Caco-2 (cell line): ENCODE data around the gene CALB2. TPM values are rescaled to one million over a fixed set of nuclear protein-coding genes. Genes with fewer than 3 reads are reported as not detected.

Source experiments
- BruUV-seq: library from RNA; stranded (reverse); fragments of 400-500 nt; replicated peaks from 2 replicates; lab custom pipeline; 2021; lab: Mats Ljungman, UMichigan
- CTCF ChIA-PET: fragments of 300-600 bp; sonication (Branson Sonifier 250); formaldehyde crosslinking; loops from one replicate; lab custom pipeline; 2022; ENCODE audit warnings: antibody characterized with exemption; lab: Charles Lee
- POLR2A ChIA-PET: fragments of 300-600 bp; sonication (Branson Sonifier 250); formaldehyde crosslinking; loops from one replicate; lab custom pipeline; 2022; ENCODE audit warnings: antibody characterized with exemption; lab: Charles Lee
- DNase-seq, 2 experiments: peaks; one replicate each; pipeline versions ENCODE4 v3.0.0 to v3.0.0-alpha.2; 2020 to 2022
- H3K27me3 ChIP-seq: replicated peaks from 2 replicates; pipeline ENCODE4 v1.6.0; 2011; ENCODE audit warnings: low read length; ENCODE audit not compliant: control insufficient read depth, insufficient read depth
- H3K36me3 ChIP-seq: 2 replicates; pipeline ENCODE4 v1.5.1; 2011; ENCODE audit warnings: low read length; ENCODE audit not compliant: control insufficient read depth, insufficient read depth
- H3K4me1 ChIP-seq: fragments of 250-450 bp; sonication (Bioruptor Pico); 2 replicates; pipeline ENCODE4 v1.5.1; 2020; ENCODE audit warnings: mild to moderate bottlenecking
- H3K4me3 ChIP-seq: 2 replicates; pipeline ENCODE4 v1.5.1; 2011; ENCODE audit warnings: low read depth, mild to moderate bottlenecking, control low read depth, low read length
- H3K9me3 ChIP-seq: fragments of 250-450 bp; sonication (Bioruptor Pico); 2 replicates; pipeline ENCODE4 v1.5.1; 2020; ENCODE audit warnings: mild to moderate bottlenecking, moderate library complexity
- H3K27ac Mint-ChIP-seq: one replicate; pipeline ENCODE4 v1.8.0; 2022; ENCODE audit warnings: mixed read lengths; ENCODE audit not compliant: unreplicated experiment
- H3K27me3 Mint-ChIP-seq: one replicate; pipeline ENCODE4 v1.8.0; 2022; ENCODE audit warnings: mixed read lengths; ENCODE audit not compliant: insufficient read depth, unreplicated experiment
- H3K36me3 Mint-ChIP-seq: one replicate; pipeline ENCODE4 v1.8.0; 2022; ENCODE audit warnings: mild to moderate bottlenecking, mixed read lengths; ENCODE audit not compliant: insufficient read depth, unreplicated experiment
- H3K4me1 Mint-ChIP-seq: one replicate; pipeline ENCODE4 v1.8.0; 2022; ENCODE audit warnings: low read depth, mixed read lengths; ENCODE audit not compliant: unreplicated experiment
- H3K4me3 Mint-ChIP-seq: one replicate; pipeline ENCODE4 v1.8.0; 2022; ENCODE audit warnings: mild to moderate bottlenecking, moderate library complexity, mixed read lengths; ENCODE audit not compliant: unreplicated experiment
- H3K9me3 Mint-ChIP-seq: one replicate; pipeline ENCODE4 v1.8.0; 2022; ENCODE audit warnings: mixed read lengths; ENCODE audit not compliant: unreplicated experiment
- intact Hi-C: fragments of 100-400 bp; cut with micrococcal nuclease; formaldehyde crosslinking; loops from one replicate; pipeline ENCODE4 v1.10.0; 2022; ENCODE audit not compliant: unreplicated experiment
- total RNA-seq: library from RNA; stranded (reverse); gene quantifications from 2 replicates; pipeline ENCODE4 v1.2.3, GENCODE V29; 2022
- TF ChIP-seq, protein P1 (sequence below), 2 experiments: fragments of 200-600 bp in 1 of 2; IDR thresholded peaks; 1 replicate in 1 of 2; 2 replicates in 1 of 2; pipeline versions ENCODE4 v1.5.1 to v1.8.0; 2011 to 2022; ENCODE audit warnings: antibody characterized with exemption in 1 of 2, control low read depth in 1 of 2, inconsistent platforms in 1 of 2, low read depth in 1 of 2, low read length in 1 of 2, mild to moderate bottlenecking in 1 of 2, moderate library complexity in 1 of 2; ENCODE audit not compliant: insufficient read depth in 1 of 2, severe bottlenecking in 1 of 2, unreplicated experiment in 1 of 2

The CALB2 gene
- total RNA-seq, 1 experiment from 2014 or later = not detected

DNA sequence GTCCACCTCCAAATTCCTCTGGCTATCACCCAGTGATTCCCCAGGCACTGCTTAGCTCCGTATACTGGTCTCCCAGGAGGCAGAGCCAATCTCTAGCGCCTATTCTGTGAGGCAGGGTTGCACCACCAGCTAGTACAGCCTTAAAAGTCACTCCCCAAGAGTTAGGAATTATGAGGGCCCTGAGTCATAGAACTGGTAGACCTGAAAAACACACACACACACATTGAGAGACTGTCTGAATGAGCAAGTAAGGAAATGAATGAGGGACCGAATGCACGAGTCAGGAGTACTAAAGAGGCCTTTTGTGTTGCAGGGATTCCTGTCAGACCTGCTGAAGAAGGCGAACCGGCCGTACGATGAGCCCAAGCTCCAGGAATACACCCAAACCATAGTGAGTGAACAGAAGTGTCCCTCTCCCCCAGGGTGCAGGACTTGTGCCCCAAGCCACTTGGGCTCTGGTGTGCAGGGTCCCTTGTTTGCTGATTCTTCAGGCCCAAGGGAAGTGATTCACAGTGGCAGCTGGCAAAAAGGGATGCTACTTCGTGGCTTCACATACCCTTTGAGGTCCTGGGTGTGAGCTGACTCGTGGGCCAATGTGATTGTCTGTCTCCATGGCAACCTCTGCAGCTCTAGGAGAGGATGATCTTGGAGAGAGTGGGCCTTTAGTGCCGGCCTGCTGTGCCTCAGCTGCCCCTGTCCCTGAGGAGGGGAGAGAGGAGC is 24.7 kb downstream of the CALB2 start:
- Mint-ChIP-seq H3K4me1 (no peaks in the 10 kb centered on the region), H3K27ac (no peak overlapping the region), H3K4me3 (no peak overlapping the region), H3K36me3 (no peaks in the 10 kb centered on the region), H3K27me3 (peaks cover 29% of the 10 kb centered on the region), H3K9me3 (no peaks in the 10 kb centered on the region)
- BruUV-seq = no TSS peak
- H3K36me3 ChIP-seq = no peaks in the 10 kb centered on the region
- CTCF ChIA-PET = no interaction called here
- intact Hi-C loops = no loop called here
- H3K4me3 ChIP-seq = no peak overlapping the region
- TF ChIP-seq, protein P1, sequence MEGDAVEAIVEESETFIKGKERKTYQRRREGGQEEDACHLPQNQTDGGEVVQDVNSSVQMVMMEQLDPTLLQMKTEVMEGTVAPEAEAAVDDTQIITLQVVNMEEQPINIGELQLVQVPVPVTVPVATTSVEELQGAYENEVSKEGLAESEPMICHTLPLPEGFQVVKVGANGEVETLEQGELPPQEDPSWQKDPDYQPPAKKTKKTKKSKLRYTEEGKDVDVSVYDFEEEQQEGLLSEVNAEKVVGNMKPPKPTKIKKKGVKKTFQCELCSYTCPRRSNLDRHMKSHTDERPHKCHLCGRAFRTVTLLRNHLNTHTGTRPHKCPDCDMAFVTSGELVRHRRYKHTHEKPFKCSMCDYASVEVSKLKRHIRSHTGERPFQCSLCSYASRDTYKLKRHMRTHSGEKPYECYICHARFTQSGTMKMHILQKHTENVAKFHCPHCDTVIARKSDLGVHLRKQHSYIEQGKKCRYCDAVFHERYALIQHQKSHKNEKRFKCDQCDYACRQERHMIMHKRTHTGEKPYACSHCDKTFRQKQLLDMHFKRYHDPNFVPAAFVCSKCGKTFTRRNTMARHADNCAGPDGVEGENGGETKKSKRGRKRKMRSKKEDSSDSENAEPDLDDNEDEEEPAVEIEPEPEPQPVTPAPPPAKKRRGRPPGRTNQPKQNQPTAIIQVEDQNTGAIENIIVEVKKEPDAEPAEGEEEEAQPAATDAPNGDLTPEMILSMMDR (IDR thresholded peaks at IDR 0.05; ENCODE audit: insufficient read depth in 1 of 2, low read depth in 1 of 2, low read length in 1 of 2, severe bottlenecking in 1 of 2, unreplicated experiment in 1 of 2) = no peak
- H3K9me3 ChIP-seq = no peaks in the 10 kb centered on the region
- POLR2A ChIA-PET = no interaction called here
- no peaks in the 10 kb centered on the region for H3K4me1 ChIP-seq
- DNase-seq = no peak
- H3K27me3 ChIP-seq = no peaks in the 10 kb centered on the region

DNA sequence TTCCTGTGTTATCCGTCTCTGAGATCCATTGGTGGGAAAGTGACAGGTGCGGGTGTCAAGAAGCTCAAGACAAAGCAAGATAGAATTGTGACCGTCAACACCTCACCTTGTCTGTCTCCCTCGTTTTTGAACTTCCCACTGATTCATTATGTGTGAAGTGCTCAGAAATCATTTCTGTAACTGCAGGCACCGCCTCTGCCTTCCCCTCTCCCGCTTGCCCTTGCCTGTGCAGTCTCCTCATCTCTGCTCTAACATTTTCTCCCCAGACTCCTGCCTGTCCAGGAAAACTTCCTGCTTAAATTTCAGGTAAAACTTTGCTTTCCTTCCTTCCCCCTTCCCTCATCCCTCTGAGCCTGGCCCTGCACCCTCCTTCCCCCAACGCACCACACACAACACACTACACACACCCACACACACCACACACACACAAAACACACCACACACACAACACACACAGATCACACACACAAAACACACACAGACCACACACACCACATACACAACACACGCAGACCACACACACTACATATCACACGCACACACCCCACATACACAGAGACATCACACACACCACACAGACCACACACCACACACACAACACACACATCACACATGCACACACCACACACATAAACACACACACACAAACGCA is 25.7 kb downstream of the CALB2 start:
- CTCF ChIA-PET = no interaction called here
- H3K4me1 Mint-ChIP-seq = no peaks in the 10 kb centered on the region
- Histone ChIP-seq H3K4me3 (no peak overlapping the region), H3K9me3 (no peaks in the 10 kb centered on the region), H3K4me1 (no peaks in the 10 kb centered on the region), H3K27me3 (no peaks in the 10 kb centered on the region), H3K36me3 (no peaks in the 10 kb centered on the region)
- no peak overlapping the region for H3K4me3 Mint-ChIP-seq
- H3K36me3 Mint-ChIP-seq = no peaks in the 10 kb centered on the region
- BruUV-seq = no TSS peak
- DNase-seq = no peak
- TF ChIP-seq, protein P1 (IDR thresholded peaks at IDR 0.05; ENCODE audit: insufficient read depth in 1 of 2, low read depth in 1 of 2, low read length in 1 of 2, severe bottlenecking in 1 of 2, unreplicated experiment in 1 of 2) = no peak
- H3K9me3 Mint-ChIP-seq = no peaks in the 10 kb centered on the region
- no peak overlapping the region for H3K27ac Mint-ChIP-seq
- intact Hi-C loops = no loop called here
- POLR2A ChIA-PET = no interaction called here
- H3K27me3 Mint-ChIP-seq = peaks cover 29% of the 10 kb centered on the region

DNA sequence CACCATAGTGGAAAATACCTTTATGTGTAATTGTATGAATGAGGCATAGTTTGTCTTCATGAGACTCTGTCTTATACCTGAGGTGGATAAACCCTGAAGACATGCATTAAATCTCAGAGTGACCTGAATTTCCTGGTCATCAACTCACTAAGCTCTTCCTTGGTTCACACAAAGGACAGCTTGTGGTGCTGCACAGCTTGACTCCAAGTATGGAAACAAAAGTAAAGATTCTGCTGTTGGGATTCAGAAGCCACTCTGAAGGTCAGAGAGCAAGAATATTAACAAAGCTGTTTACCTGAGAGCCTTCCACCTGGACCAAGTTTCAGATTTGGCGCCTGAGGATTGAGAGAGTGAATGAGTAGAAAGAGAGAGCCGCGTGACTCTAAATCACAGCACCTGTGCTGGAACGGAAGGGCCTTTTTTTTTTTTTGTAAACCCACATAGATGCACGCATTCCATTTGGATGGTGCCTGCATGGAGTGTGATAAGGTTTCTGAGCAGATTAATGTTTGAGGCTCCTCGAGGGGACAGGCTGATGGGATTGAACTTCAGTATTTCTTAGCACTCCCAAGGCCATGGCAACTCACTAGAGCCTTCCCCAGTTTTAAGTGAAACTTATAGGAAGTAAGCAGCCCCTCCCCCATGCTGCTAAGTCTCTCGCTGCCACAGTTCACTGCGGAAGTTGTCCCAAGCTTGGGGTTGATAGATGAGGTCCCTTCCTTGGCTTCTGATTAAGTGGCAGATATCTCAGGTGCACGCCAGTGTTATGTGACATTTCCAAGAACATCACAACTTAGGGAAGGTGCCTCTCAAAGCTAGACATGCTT is 28.7 kb downstream of the CALB2 start:
- no peaks in the 10 kb centered on the region for H3K4me1 ChIP-seq
- no peaks in the 10 kb centered on the region for H3K9me3 Mint-ChIP-seq
- no peaks in the 10 kb centered on the region for H3K36me3 Mint-ChIP-seq
- H3K4me3 ChIP-seq = no peak overlapping the region
- H3K4me3 Mint-ChIP-seq = no peak overlapping the region
- TF ChIP-seq, protein P1 (IDR thresholded peaks at IDR 0.05; ENCODE audit: insufficient read depth in 1 of 2, low read depth in 1 of 2, low read length in 1 of 2, severe bottlenecking in 1 of 2, unreplicated experiment in 1 of 2) = no peak
- H3K9me3 ChIP-seq = no peaks in the 10 kb centered on the region
- ChIA-PET POLR2A (no interaction called here), CTCF (no interaction called here)
- H3K27ac Mint-ChIP-seq = no peak overlapping the region
- H3K27me3 ChIP-seq = no peaks in the 10 kb centered on the region
- BruUV-seq = no TSS peak
- DNase-seq = no peak
- peaks cover 25% of the 10 kb centered on the region for H3K27me3 Mint-ChIP-seq
- no peaks in the 10 kb centered on the region for H3K4me1 Mint-ChIP-seq
- intact Hi-C loops = no loop called here
- H3K36me3 ChIP-seq = no peaks in the 10 kb centered on the region
